Suppressor macrophage treated with lipopolysaccharide for 4 hours (primary cell): Measurements from ENCODE around the gene LHX3.

ENCODE experiments used
- DNase-seq: peaks from one replicate; pipeline ENCODE4 v3.0.0-alpha.2; 2020

LHX3 gene

GRCh38 chr9:136174779-136175615 lies 29.9 kb downstream of the LHX3 start:
- no peak for DNase-seq

GRCh38 chr9:136173648-136174290 lies 31.2 kb downstream of the LHX3 start:
- DNase-seq, result no peak

- no peak for DNase-seq
Observed at GRCh38 chr9:136172412-136173079, 32.4 kb downstream of the LHX3 start.

GRCh38 chr9:136171801-136172411 lies 33.0 kb downstream of the LHX3 start:
- DNase-seq, result no peak

- no peak for DNase-seq
Observed at GRCh38 chr9:136171009-136171800, 33.7 kb downstream of the LHX3 start.

- peak; percentile 51 for DNase-seq
Observed at GRCh38 chr9:136170006-136170901, 34.7 kb downstream of the LHX3 start.

- no peak for DNase-seq
Observed at GRCh38 chr9:136169495-136169894, 35.4 kb downstream of the LHX3 start.

GRCh38 chr9:136163248-136163850 lies 41.6 kb downstream of the LHX3 start:
- DNase-seq, result no peak

GRCh38 chr9:136160995-136161610 lies 43.8 kb downstream of the LHX3 start:
- DNase-seq, result no peak

GRCh38 chr9:136160381-136160841 lies 44.5 kb downstream of the LHX3 start:
- no peak for DNase-seq

GRCh38 chr9:136159851-136160250 lies 45.1 kb downstream of the LHX3 start:
- no peak for DNase-seq

- DNase-seq, result no peak
Observed at GRCh38 chr9:136157477-136158265, 47.3 kb downstream of the LHX3 start.

GRCh38 chr9:136156209-136157120 lies 48.5 kb downstream of the LHX3 start:
- no peak for DNase-seq

GRCh38 chr9:136155576-136155975 lies 49.4 kb downstream of the LHX3 start:
- DNase-seq, result no peak

- no peak for DNase-seq
Observed at GRCh38 chr9:136154943-136155342, 50.0 kb downstream of the LHX3 start.

- no peak for DNase-seq
Observed at GRCh38 chr9:136153381-136154065, 51.4 kb downstream of the LHX3 start.

GRCh38 chr9:136152931-136153330 lies 52.0 kb downstream of the LHX3 start:
- DNase-seq, result no peak

- DNase-seq, result no peak
Observed at GRCh38 chr9:136152543-136152866, 52.4 kb downstream of the LHX3 start.
